Glomerular visceral epithelial cell (primary cell): ENCODE measurements around the gene RAD51B.
"Not testable (repeated sequence)": the region's sequence is repeated elsewhere in the genome, so short reads cannot be mapped to it uniquely, and the experiment has no call there.

Experiments
- DNase-seq: peaks from one replicate; pipeline ENCODE4 v3.0.0-alpha.2; 2016; ENCODE audit errors: extremely low spot score

The RAD51B gene

GRCh38 chr14:68172627-68173026 is 353.0 kb downstream of the RAD51B start:
- DNase-seq = peak; percentile 90

GRCh38 chr14:68173227-68173972 is 353.8 kb downstream of the RAD51B start:
- peak; percentile 52 for DNase-seq

GRCh38 chr14:68174446-68174845 is 354.9 kb downstream of the RAD51B start:
- peak; percentile 64 for DNase-seq

GRCh38 chr14:68176687-68177086 is 357.1 kb downstream of the RAD51B start:
- no peak for DNase-seq

GRCh38 chr14:68177728-68178127 is 358.1 kb downstream of the RAD51B start:
- no peak for DNase-seq

- DNase-seq = no peak
Measured at GRCh38 chr14:68178282-68178681, 358.7 kb downstream of the RAD51B start.

GRCh38 chr14:68181519-68182326 is 362.1 kb downstream of the RAD51B start:
- peak; percentile 56 for DNase-seq

GRCh38 chr14:68182492-68182891 is 362.9 kb downstream of the RAD51B start:
- DNase-seq = no peak

GRCh38 chr14:68186500-68187276 is 367.1 kb downstream of the RAD51B start:
- not testable (repeated sequence) for DNase-seq

- no peak for DNase-seq
Measured at GRCh38 chr14:68188174-68188573, 368.6 kb downstream of the RAD51B start.

GRCh38 chr14:68190032-68190431 is 370.5 kb downstream of the RAD51B start:
- DNase-seq = no peak

- DNase-seq = peak; percentile 88
Measured at GRCh38 chr14:68191567-68192321, 372.2 kb downstream of the RAD51B start.

GRCh38 chr14:68192935-68193334 is 373.4 kb downstream of the RAD51B start:
- DNase-seq = no peak

- DNase-seq = no peak
Measured at GRCh38 chr14:68193970-68194681, 374.5 kb downstream of the RAD51B start.

- DNase-seq = no peak
Measured at GRCh38 chr14:68195126-68195525, 375.5 kb downstream of the RAD51B start.

GRCh38 chr14:68198713-68199495 is 379.3 kb downstream of the RAD51B start:
- DNase-seq = no peak

GRCh38 chr14:68199554-68200151 is 380.1 kb downstream of the RAD51B start:
- peak; percentile 82 for DNase-seq

GRCh38 chr14:68203871-68204270 is 384.3 kb downstream of the RAD51B start:
- no peak for DNase-seq

GRCh38 chr14:68208218-68208617 is 388.6 kb downstream of the RAD51B start:
- no peak for DNase-seq
